Neuron (in vitro differentiated cells): Measurements from ENCODE around the gene TDRD9.

Experiments used
- H2AFZ ChIP-seq: one replicate; pipeline ENCODE4 v1.6.1; 2013; ENCODE audit warnings: low read depth, mild to moderate bottlenecking, inconsistent platforms, low read length, moderate library complexity
- H3K27me3 ChIP-seq: one replicate; pipeline ENCODE4 v1.6.1; 2013; ENCODE audit warnings: low read length; ENCODE audit not compliant: insufficient read depth
- H3K36me3 ChIP-seq: one replicate; pipeline ENCODE4 v1.6.1; 2013; ENCODE audit warnings: low read length; ENCODE audit not compliant: insufficient read depth
- H3K4me1 ChIP-seq: one replicate; pipeline ENCODE4 v1.6.1; 2013; ENCODE audit warnings: low read length; ENCODE audit not compliant: insufficient read depth
- H3K4me3 ChIP-seq: 2 replicates; pipeline ENCODE4 v1.5.1; 2013; ENCODE audit warnings: mild to moderate bottlenecking, low read length, moderate library complexity
- H3K9me3 ChIP-seq: one replicate; pipeline ENCODE4 v1.6.1; 2013; ENCODE audit warnings: low read length

Gene TDRD9

DNA sequence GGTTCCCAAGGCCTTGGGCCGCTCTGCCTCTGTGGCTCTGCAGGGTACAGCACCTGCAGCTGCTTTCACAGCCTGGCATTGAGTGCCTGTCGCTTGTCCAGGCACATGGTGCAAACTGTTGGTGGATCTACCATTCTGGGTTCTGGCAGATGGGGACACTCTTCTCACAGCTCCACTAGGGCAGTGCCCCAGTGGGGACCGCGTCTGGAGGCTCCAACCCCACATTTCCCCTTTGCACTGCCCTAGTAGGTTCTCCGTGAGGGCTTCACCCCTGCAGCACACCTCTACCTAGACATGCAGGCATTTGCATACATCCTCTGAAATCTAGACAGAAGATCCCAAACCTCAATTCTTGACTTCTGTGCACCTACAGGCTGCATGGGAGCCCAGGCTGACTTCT, 138.0 kb downstream of the TDRD9 start:
- Histone ChIP-seq H3K9me3 (peaks cover 4% of the 10 kb centered on the region), H3K4me1 (no peaks in the 10 kb centered on the region), H2AFZ (no peak overlapping the region), H3K27me3 (peaks cover 15% of the 10 kb centered on the region), H3K36me3 (no peaks in the 10 kb centered on the region), H3K4me3 (no peak overlapping the region)

DNA sequence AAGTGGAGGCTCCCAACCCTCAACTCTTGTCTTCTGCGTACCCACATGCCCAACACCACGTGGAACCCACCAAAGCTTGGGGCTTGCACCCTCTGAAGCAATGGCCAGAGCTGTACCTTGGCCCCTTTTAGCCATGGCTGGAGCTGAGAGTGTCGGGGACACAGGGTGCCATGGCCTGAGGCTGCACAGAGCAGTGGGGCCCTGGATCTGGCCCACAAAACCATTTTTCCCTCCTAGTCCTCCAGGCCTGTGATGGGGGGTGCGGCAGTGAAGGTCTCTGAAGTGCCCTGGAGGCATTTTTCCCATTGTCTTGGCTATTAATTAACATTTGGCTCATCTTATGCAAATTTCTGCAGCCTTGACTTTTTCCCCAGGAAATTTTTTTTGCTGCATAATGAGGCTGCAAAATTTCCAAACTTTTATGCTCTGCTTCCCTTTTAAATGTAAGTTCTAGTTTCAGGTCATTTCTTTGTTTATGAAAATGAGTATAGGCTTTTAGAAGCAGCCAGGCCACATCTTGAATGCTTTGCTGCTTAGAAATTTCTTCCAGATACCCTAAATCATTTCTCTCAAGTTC, 138.6 kb downstream of the TDRD9 start:
- Histone ChIP-seq H3K4me1 (no peaks in the 10 kb centered on the region), H3K36me3 (no peaks in the 10 kb centered on the region), H3K27me3 (peaks cover 15% of the 10 kb centered on the region), H2AFZ (no peak overlapping the region), H3K9me3 (peaks cover 4% of the 10 kb centered on the region), H3K4me3 (no peak overlapping the region)

DNA sequence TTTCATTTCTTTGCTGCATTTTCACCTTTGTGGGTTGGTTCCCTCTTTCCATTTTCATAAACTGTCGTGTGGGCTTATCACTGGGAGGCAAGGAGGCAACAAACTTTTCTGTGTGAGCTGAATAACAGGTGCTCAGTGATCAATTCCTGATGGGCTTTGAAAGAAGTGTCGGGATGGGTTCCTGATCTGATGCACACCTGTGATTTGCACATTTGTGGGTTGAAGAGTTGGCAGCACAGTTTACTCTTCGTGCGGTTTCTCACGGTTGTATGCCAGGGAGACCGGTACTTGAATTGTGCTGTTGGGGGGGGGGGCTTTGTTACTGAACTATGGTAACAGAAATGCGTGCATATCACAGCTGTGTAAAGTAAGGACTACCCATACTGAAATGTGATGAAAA, 141.3 kb downstream of the TDRD9 start:
- no peak overlapping the region for H2AFZ ChIP-seq
- no peaks in the 10 kb centered on the region for H3K36me3 ChIP-seq
- H3K4me3 ChIP-seq: no peak overlapping the region
- H3K27me3 ChIP-seq: peaks cover 16% of the 10 kb centered on the region
- no peaks in the 10 kb centered on the region for H3K4me1 ChIP-seq
- peaks cover 4% of the 10 kb centered on the region for H3K9me3 ChIP-seq

GRCh38 chr14:104072586-104072985, 144.3 kb downstream of the TDRD9 start:
- Histone ChIP-seq H3K27me3 (peaks cover 16% of the 10 kb centered on the region), H3K4me1 (no peaks in the 10 kb centered on the region), H3K9me3 (no peaks in the 10 kb centered on the region), H3K36me3 (no peaks in the 10 kb centered on the region), H3K4me3 (no peak overlapping the region), H2AFZ (no peak overlapping the region)

- H3K27me3 ChIP-seq: peaks cover 12% of the 10 kb centered on the region
- H3K9me3 ChIP-seq: no peaks in the 10 kb centered on the region
- H3K4me1 ChIP-seq: no peaks in the 10 kb centered on the region
- H3K4me3 ChIP-seq: no peak overlapping the region
- H3K36me3 ChIP-seq: no peaks in the 10 kb centered on the region
- H2AFZ ChIP-seq: no peak overlapping the region
Measured at GRCh38 chr14:104073764-104074163, 145.5 kb downstream of the TDRD9 start.

DNA sequence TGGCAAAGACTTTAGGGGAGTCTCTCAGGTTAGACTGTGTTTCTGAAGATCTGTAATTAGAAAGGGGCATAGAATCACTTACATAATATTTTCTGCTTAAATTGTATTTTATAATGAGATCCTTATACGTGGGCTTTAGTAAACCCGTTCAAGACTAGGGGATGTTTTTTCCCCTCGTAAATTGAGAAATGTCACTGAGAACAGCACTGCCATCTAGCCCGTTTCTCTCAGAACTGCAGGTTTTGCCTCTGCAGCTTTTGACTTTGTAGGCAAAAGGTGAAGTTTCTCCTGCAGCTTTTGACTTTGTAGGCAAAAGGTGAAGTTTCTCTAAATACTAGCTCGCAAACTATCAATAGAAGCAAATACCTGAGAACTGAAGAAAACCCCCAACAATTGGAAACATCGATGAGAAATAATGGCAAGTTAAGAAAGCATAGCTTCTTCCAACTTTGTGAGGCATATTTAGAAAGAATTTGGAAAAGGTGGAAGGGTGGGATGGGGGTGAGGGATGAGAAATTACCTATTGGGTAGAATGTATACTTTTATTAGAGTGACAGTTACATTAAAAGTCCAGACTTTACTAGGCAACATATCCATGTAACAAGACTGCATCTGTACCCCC, 147.4 kb downstream of the TDRD9 start:
- Histone ChIP-seq H3K4me1 (no peaks in the 10 kb centered on the region), H2AFZ (no peak overlapping the region), H3K36me3 (no peaks in the 10 kb centered on the region), H3K27me3 (peaks cover 9% of the 10 kb centered on the region), H3K9me3 (no peaks in the 10 kb centered on the region), H3K4me3 (no peak overlapping the region)

- H3K36me3 ChIP-seq: no peaks in the 10 kb centered on the region
- no peaks in the 10 kb centered on the region for H3K9me3 ChIP-seq
- no peaks in the 10 kb centered on the region for H3K4me1 ChIP-seq
- peaks cover 19% of the 10 kb centered on the region for H3K27me3 ChIP-seq
- no peak overlapping the region for H3K4me3 ChIP-seq
- H2AFZ ChIP-seq: no peak overlapping the region
Measured at GRCh38 chr14:104076743-104077142, 148.5 kb downstream of the TDRD9 start.

- Histone ChIP-seq H3K27me3 (peaks cover 29% of the 10 kb centered on the region), H3K36me3 (no peaks in the 10 kb centered on the region), H3K4me1 (no peaks in the 10 kb centered on the region), H3K9me3 (no peaks in the 10 kb centered on the region), H3K4me3 (no peak overlapping the region), H2AFZ (no peak overlapping the region)
Measured at GRCh38 chr14:104078031-104078455, 149.8 kb downstream of the TDRD9 start.

DNA sequence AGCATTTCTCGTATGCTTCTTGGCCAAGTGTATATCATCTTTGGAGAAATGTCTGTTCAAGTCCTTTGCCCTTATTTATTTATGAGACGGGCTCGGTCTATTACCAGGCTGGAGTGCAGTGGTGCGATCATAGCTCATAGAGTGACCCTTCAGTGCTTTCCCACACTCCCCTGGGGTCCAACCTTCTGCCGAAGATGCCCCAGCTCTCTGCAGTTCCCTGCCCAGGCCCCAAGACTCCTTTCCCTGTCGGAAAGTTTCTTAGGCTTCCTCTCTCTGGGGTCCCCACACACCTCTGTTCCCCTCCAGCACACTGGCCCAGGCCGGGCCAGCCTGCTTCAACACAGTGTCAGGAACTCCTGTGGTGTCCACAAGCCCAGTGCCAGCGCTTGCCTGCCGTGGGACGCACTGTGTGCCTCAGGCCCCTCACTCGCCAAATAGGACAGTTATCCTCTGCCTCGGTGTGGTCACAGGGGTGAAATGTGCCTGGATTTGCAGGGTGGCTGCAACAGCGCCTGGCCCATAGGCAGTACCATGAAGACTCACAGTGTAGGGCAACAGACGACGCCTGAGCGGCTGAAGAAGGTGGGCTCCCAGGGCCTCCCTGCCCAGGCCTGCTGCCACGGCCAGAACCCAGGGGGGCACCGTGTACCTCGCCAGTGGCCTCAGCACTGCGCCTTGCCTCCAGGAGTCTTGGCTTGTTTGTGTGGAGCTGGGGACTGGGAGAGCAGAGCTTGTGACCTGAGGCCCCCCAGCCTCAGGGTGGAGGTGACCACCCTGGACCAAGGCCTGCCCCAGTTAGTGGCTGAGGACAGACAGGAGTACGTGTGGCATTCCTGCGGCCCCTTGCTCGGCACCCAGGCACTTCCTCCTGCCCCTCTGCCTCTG, 152.4 kb downstream of the TDRD9 start:
- H2AFZ ChIP-seq: no peak overlapping the region
- H3K27me3 ChIP-seq: peaks cover 45% of the 10 kb centered on the region

GRCh38 chr14:104081261-104081835, 153.1 kb downstream of the TDRD9 start:
- Histone ChIP-seq H3K4me1 (no peaks in the 10 kb centered on the region), H3K27me3 (peaks cover 52% of the 10 kb centered on the region), H3K9me3 (no peaks in the 10 kb centered on the region), H3K4me3 (no peak overlapping the region), H3K36me3 (no peaks in the 10 kb centered on the region), H2AFZ (no peak overlapping the region)

More for the DNA sequence above, 152.4 kb downstream of the TDRD9 start:
- no peaks in the 10 kb centered on the region for H3K4me1 ChIP-seq
- H3K36me3 ChIP-seq: no peaks in the 10 kb centered on the region
- H3K9me3 ChIP-seq: no peaks in the 10 kb centered on the region
- no peak overlapping the region for H3K4me3 ChIP-seq

DNA sequence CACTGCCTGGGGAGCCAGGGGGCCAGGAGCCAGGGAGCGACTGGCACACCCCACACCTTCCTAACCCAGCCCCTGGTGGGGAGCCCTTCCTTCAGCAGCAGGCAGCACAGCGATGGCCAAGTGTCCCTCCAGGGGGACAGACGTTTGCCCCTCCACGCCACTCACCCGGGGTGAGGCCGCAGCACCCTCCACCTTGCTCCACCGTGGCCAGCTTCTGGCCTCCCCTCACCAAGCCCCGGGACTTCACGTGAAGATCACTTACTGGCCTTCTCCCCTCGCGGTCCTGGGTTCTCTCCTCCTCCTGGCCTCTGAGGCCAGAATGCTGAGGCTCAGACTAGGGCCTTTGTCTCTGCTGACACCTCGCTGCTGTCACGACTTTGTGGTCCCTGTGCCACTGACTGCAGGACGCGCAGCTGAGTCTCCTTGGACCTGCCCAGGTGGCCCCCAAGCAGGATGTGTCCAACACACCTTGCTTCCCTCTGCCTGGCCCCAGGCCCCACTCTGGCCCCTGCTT, 153.8 kb downstream of the TDRD9 start:
- no peaks in the 10 kb centered on the region for H3K4me1 ChIP-seq
- H3K4me3 ChIP-seq: no peak overlapping the region
- H3K9me3 ChIP-seq: no peaks in the 10 kb centered on the region
- H2AFZ ChIP-seq: no peak overlapping the region
- H3K27me3 ChIP-seq: peaks cover 58% of the 10 kb centered on the region
- H3K36me3 ChIP-seq: no peaks in the 10 kb centered on the region

- Histone ChIP-seq H2AFZ (no peak overlapping the region), H3K4me1 (no peaks in the 10 kb centered on the region), H3K36me3 (no peaks in the 10 kb centered on the region), H3K9me3 (no peaks in the 10 kb centered on the region), H3K27me3 (peaks cover 65% of the 10 kb centered on the region), H3K4me3 (no peak overlapping the region)
Measured at GRCh38 chr14:104082807-104083206, 154.6 kb downstream of the TDRD9 start.
